Measurements from ENCODE around the gene SENP7. TPM values are rescaled to one million over a fixed set of nuclear protein-coding genes. Genes with fewer than 3 reads are reported as not detected.

The SENP7 gene
- total RNA-seq, 1 experiment from 2014 or later, result 7.9 TPM

GRCh38 chr3:101509281-101509680 is 3.7 kb downstream of the SENP7 start:
- no peak overlapping the region for H2AFZ ChIP-seq (ENCODE audit: low read depth, low read length, poor library complexity, severe bottlenecking)
- no peaks in the 10 kb centered on the region for H3K36me3 ChIP-seq (ENCODE audit: control insufficient read depth in 1 of 2, insufficient read depth in 2 of 2, low read length in 2 of 2)
- no TSS peak for BruUV-seq (replicated peaks)
- H3K27me3 ChIP-seq (ENCODE audit: insufficient read depth, low read length), result no peaks in the 10 kb centered on the region
- ATAC-seq, result no peak
- ChIA-PET CTCF (no interaction called here), RAD21 (ENCODE audit: low non-redundant PET in 1 of 2, low total read pairs in 2 of 2, uncharacterized antibody in 2 of 2, unreplicated experiment in 2 of 2) (no interaction called here), POLR2A (no interaction called here)
- H3K4me1 ChIP-seq (ENCODE audit: control insufficient read depth in 1 of 2, insufficient read depth in 2 of 2, low read length in 2 of 2), result peaks cover 6 to 14% of the 10 kb centered on the region in 2 experiments; a peak in 3 of 4 replicates
- no peak overlapping the region for H3K4me2 ChIP-seq (ENCODE audit: low read length)
- no peaks in the 10 kb centered on the region for H4K20me1 ChIP-seq (ENCODE audit: insufficient read depth)
- no peak overlapping the region for H3K9ac ChIP-seq (ENCODE audit: low read length)
- no peaks in the 10 kb centered on the region for H3K9me3 ChIP-seq (ENCODE audit: control insufficient read depth in 1 of 2, insufficient read depth in 1 of 2, low read depth in 1 of 2, low read length in 2 of 2)
- no peaks in the 10 kb centered on the region for H3K9me2 ChIP-seq (ENCODE audit: insufficient read depth)
- H3K27ac ChIP-seq (ENCODE audit: low read depth, low read length), result no peak overlapping the region
- intact Hi-C loops (cut with micrococcal nuclease), result no loop called here
- no peaks in the 10 kb centered on the region for H3K79me2 ChIP-seq (ENCODE audit: insufficient read depth, low read length)
- H3K4me3 ChIP-seq (replicated peaks in 1 of 2; ENCODE audit: low read depth in 1 of 2, low read length in 2 of 2), result no peak overlapping the region
- TF ChIP-seq CTCF (IDR thresholded peaks at IDR 0.05 in 2 of 3, conservative IDR thresholded peaks at IDR 0.05 in 1 of 3; ENCODE audit: borderline replicate concordance in 1 of 3, insufficient read depth in 1 of 3, low read depth in 2 of 3, low read length in 2 of 3) (no peak), ELF1 (IDR thresholded peaks at IDR 0.05; ENCODE audit: borderline replicate concordance, low read depth) (no peak), POLR2AphosphoS5 (IDR thresholded peaks at IDR 0.05; ENCODE audit: low read depth, low read length) (no peak), FOSL1 (IDR thresholded peaks at IDR 0.05; ENCODE audit: low read depth) (no peak), EZH2phosphoT487 (IDR thresholded peaks at IDR 0.05; ENCODE audit: borderline replicate concordance) (no peak), SIN3A (IDR thresholded peaks at IDR 0.05; ENCODE audit: low read depth) (no peak), MAX (IDR thresholded peaks at IDR 0.05) (no peak), EZH2 (IDR thresholded peaks at IDR 0.05) (no peak), ZFX (IDR thresholded peaks at IDR 0.05) (no peak), POLR2A (IDR thresholded peaks at IDR 0.05; ENCODE audit: borderline replicate concordance, extremely low read depth, insufficient read depth, insufficient read length) (no peak), SRF (IDR thresholded peaks at IDR 0.05; ENCODE audit: low read depth) (no peak), RAD21 (IDR thresholded peaks at IDR 0.05; ENCODE audit: low read depth) (no peak), EGR1 (IDR thresholded peaks at IDR 0.05; ENCODE audit: low read depth) (no peak), SP1 (IDR thresholded peaks at IDR 0.05; ENCODE audit: low read depth) (no peak), YY1 (IDR thresholded peaks at IDR 0.05; ENCODE audit: extremely low read depth, insufficient replicate concordance, low read depth, low read length) (no peak), TCF7L2 (IDR thresholded peaks at IDR 0.05; ENCODE audit: borderline replicate concordance, extremely low read depth, insufficient read depth, insufficient read length) (no peak), CBX3 (IDR thresholded peaks at IDR 0.05; ENCODE audit: low read depth) (no peak), ZNF274 (IDR thresholded peaks at IDR 0.05; ENCODE audit: low read depth, low read length) (no peak), JUND (IDR thresholded peaks at IDR 0.05) (no peak)
- TF ChIP-seq, protein P1, sequence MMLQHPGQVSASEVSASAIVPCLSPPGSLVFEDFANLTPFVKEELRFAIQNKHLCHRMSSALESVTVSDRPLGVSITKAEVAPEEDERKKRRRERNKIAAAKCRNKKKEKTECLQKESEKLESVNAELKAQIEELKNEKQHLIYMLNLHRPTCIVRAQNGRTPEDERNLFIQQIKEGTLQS (IDR thresholded peaks at IDR 0.05), result no peak
- DNase-seq (ENCODE audit: low read depth, low spot score), result no peak
